Trophoblast cell (in vitro differentiated cells and primary cell): ENCODE results near the gene FXN.

Experiments used
- DNase-seq, 2 donors: peaks; one replicate each; pipeline ENCODE4 v3.0.0-alpha.2; 2016
- H2AFZ ChIP-seq: 2 replicates; pipeline ENCODE4 v1.6.1; 2013; ENCODE audit warnings: low read length, moderate library complexity, mild to moderate bottlenecking; ENCODE audit not compliant: insufficient read depth, poor library complexity
- H2AK5ac ChIP-seq: 2 replicates; pipeline ENCODE4 v1.6.1; 2013; ENCODE audit warnings: mild to moderate bottlenecking, low read length
- H2BK120ac ChIP-seq: 2 replicates; pipeline ENCODE4 v1.6.1; 2013; ENCODE audit warnings: low read length, mild to moderate bottlenecking, moderate library complexity; ENCODE audit not compliant: insufficient read depth, poor library complexity
- H2BK12ac ChIP-seq: 2 replicates; pipeline ENCODE4 v1.6.1; 2013; ENCODE audit warnings: mild to moderate bottlenecking, low read length, moderate library complexity
- H2BK5ac ChIP-seq: 2 replicates; pipeline ENCODE4 v1.6.1; 2013; ENCODE audit warnings: low read length, low read depth, moderate library complexity, mild to moderate bottlenecking; ENCODE audit not compliant: poor library complexity
- H3K14ac ChIP-seq: 2 replicates; pipeline ENCODE4 v1.6.1; 2013; ENCODE audit warnings: mild to moderate bottlenecking, low read length
- H3K18ac ChIP-seq: 2 replicates; pipeline ENCODE4 v1.6.1; 2013; ENCODE audit warnings: mild to moderate bottlenecking, low read length
- H3K23ac ChIP-seq: 2 replicates; pipeline ENCODE4 v1.6.1; 2013; ENCODE audit warnings: low read length
- H3K27ac ChIP-seq: 2 replicates; pipeline ENCODE4 v1.5.1; 2013; ENCODE audit warnings: low read depth, mild to moderate bottlenecking, inconsistent platforms, low read length, moderate library complexity
- H3K27me3 ChIP-seq: 2 replicates; pipeline ENCODE4 v1.6.1; 2013; ENCODE audit warnings: inconsistent platforms, mild to moderate bottlenecking, low read length, moderate library complexity; ENCODE audit not compliant: insufficient read depth
- H3K36me3 ChIP-seq, 2 experiments: 1 replicate in 1 of 2; 2 replicates in 1 of 2; pipeline ENCODE4 v1.6.1; 2013; ENCODE audit warnings: low read length in 2 of 2, mild to moderate bottlenecking in 2 of 2, moderate library complexity in 1 of 2; ENCODE audit not compliant: insufficient read depth in 2 of 2, control insufficient read depth in 1 of 2
- H3K4ac ChIP-seq: 2 replicates; pipeline ENCODE4 v1.6.1; 2013; ENCODE audit warnings: low read depth, mild to moderate bottlenecking, low read length, moderate library complexity
- H3K4me1 ChIP-seq, 2 experiments: 1 replicate in 1 of 2; 2 replicates in 1 of 2; pipeline ENCODE4 v1.6.1; 2013; ENCODE audit warnings: low read length in 2 of 2, mild to moderate bottlenecking in 2 of 2, moderate library complexity in 1 of 2; ENCODE audit not compliant: insufficient read depth in 2 of 2, control insufficient read depth in 1 of 2
- H3K4me2 ChIP-seq: 2 replicates; pipeline ENCODE4 v1.6.1; 2013; ENCODE audit warnings: inconsistent platforms, mild to moderate bottlenecking, low read length, moderate library complexity
- H3K4me3 ChIP-seq: 2 replicates; pipeline ENCODE4 v1.5.1; 2013; ENCODE audit warnings: mild to moderate bottlenecking, low read depth, low read length, inconsistent platforms
- H3K79me1 ChIP-seq: one replicate; pipeline ENCODE4 v1.6.1; 2013; ENCODE audit warnings: low read length
- H3K79me2 ChIP-seq: 2 replicates; pipeline ENCODE4 v1.6.1; 2013; ENCODE audit warnings: low read length, mild to moderate bottlenecking; ENCODE audit not compliant: control insufficient read depth, insufficient read depth, poor library complexity
- H3K9ac ChIP-seq: 2 replicates; pipeline ENCODE4 v1.6.1; 2013; ENCODE audit warnings: mild to moderate bottlenecking, low read length
- H3K9me3 ChIP-seq: 2 replicates; pipeline ENCODE4 v1.6.1; 2013; ENCODE audit warnings: low read depth, mild to moderate bottlenecking, control low read depth, inconsistent platforms, low read length; ENCODE audit not compliant: insufficient read depth
- H4K12ac ChIP-seq: 2 replicates; pipeline ENCODE4 v1.6.1; 2013; ENCODE audit warnings: low read depth, mild to moderate bottlenecking, low read length, moderate library complexity
- H4K8ac ChIP-seq: 2 replicates; pipeline ENCODE4 v1.6.1; 2013; ENCODE audit warnings: low read depth, mild to moderate bottlenecking, low read length, moderate library complexity
- H4K91ac ChIP-seq: one replicate; pipeline ENCODE4 v1.6.1; 2013; ENCODE audit warnings: low read depth, mild to moderate bottlenecking, low read length, moderate library complexity
- WGBS: extraction: QIAGEN DNeasy Blood & Tissue Kit; methylation state at CpG from one replicate; pipeline ENCODE4 v1.1.7; 2013; ENCODE audit warnings: missing lambda C conversion rate; ENCODE audit not compliant: insufficient read length, insufficient coverage; ENCODE audit errors: extremely low coverage; 5-methylcytosine and 5-hydroxymethylcytosine counted together

Gene FXN

DNA sequence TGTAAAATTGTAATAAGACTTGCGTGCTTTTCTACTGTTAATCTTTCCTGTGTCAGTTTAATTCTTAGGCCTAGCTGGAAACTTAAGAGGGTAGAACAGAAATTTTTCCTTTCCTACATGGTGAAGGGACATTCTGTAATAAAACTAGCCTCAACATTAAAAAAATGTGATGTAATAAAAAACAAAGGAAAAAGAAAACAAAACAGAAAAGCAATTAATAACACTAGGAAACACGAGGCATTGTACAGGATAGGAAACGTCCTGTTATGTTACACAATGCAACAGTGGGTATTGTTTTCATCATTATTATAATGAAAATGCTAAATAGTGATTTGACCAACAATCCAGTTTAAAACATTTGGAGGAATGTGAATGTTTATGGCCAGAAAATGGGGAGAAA, 47.8 kb downstream of the FXN start:
- no peaks in the 10 kb centered on the region for H3K79me1 ChIP-seq
- no peaks in the 10 kb centered on the region for H3K4me1 ChIP-seq
- no peak overlapping the region for H2BK120ac ChIP-seq
- H3K27ac ChIP-seq, result no peak overlapping the region
- H3K4ac ChIP-seq, result no peak overlapping the region
- no peak overlapping the region for H4K91ac ChIP-seq
- H3K23ac ChIP-seq, result no peak overlapping the region
- no CpG with 5 or more reads among the region's 3 CpGs for WGBS
- no peaks in the 10 kb centered on the region for H3K79me2 ChIP-seq
- no peak overlapping the region for H3K4me2 ChIP-seq
- H2AFZ ChIP-seq, result no peak overlapping the region
- H3K14ac ChIP-seq, result no peak overlapping the region
- no peaks in the 10 kb centered on the region for H3K9me3 ChIP-seq
- H2AK5ac ChIP-seq, result no peak overlapping the region
- H3K27me3 ChIP-seq, result no peaks in the 10 kb centered on the region
- H3K4me3 ChIP-seq, result no peak overlapping the region
- H4K12ac ChIP-seq, result no peak overlapping the region
- no peak overlapping the region for H3K18ac ChIP-seq
- H2BK5ac ChIP-seq, result no peak overlapping the region
- H4K8ac ChIP-seq, result no peak overlapping the region
- no peak overlapping the region for H3K9ac ChIP-seq
- H2BK12ac ChIP-seq, result no peak overlapping the region
- DNase-seq, result no peak
- H3K36me3 ChIP-seq, result no peaks in the 10 kb centered on the region

DNA sequence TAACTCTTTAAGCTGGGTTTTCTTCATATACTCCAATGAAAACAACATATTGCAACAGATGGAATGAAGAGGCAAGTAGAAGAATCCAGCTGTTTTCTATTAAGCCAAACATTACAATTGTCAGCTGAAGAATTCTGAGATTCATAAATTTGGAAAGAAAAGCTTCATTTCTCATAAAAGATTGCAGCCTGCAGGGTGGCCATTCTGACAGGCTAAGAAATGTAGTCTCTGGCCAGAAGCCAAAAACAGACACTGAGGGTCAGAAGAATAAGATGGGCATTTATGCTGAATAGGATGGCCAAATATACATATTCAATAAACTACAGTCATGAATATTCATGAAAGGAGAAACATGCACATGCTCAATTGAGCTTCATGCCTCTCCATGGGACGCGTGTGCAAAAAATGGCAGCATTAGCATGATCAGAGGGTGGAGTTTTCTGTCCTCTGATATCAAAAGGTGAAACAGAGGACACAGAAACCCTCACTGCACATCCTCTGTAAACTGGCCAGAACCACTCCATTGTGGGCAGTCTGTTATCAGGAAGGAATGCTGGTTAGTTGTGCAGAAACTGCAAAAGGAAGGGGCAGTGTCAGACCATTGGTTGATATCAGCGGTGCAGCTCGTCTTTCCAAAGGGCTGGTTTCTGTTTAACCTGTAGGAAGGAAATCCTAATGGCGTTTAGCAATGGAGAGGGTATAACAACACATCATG, 50.2 kb downstream of the FXN start:
- H3K18ac ChIP-seq, result no peak overlapping the region
- H3K4me1 ChIP-seq, result peaks cover 2 to 7% of the 10 kb centered on the region in 2 experiments
- H3K79me2 ChIP-seq, result no peaks in the 10 kb centered on the region
- H2BK120ac ChIP-seq, result no peak overlapping the region
- no peak overlapping the region for H3K14ac ChIP-seq
- H2BK5ac ChIP-seq, result no peak overlapping the region
- H2BK12ac ChIP-seq, result no peak overlapping the region
- H3K9me3 ChIP-seq, result no peaks in the 10 kb centered on the region
- no peak for DNase-seq
- no peak overlapping the region for H4K91ac ChIP-seq
- H3K4me2 ChIP-seq, result no peak overlapping the region
- no peaks in the 10 kb centered on the region for H3K79me1 ChIP-seq
- no peaks in the 10 kb centered on the region for H3K27me3 ChIP-seq
- H3K23ac ChIP-seq, result no peak overlapping the region
- H3K27ac ChIP-seq, result no peak overlapping the region
- no peak overlapping the region for H3K4ac ChIP-seq
- no peak overlapping the region for H2AK5ac ChIP-seq
- H3K36me3 ChIP-seq, result no peaks in the 10 kb centered on the region
- H4K12ac ChIP-seq, result no peak overlapping the region
- H3K4me3 ChIP-seq, result no peak overlapping the region
- WGBS, result no CpG with 5 or more reads among the region's 5 CpGs
- no peak overlapping the region for H3K9ac ChIP-seq
- no peak overlapping the region for H2AFZ ChIP-seq
- H4K8ac ChIP-seq, result no peak overlapping the region

DNA sequence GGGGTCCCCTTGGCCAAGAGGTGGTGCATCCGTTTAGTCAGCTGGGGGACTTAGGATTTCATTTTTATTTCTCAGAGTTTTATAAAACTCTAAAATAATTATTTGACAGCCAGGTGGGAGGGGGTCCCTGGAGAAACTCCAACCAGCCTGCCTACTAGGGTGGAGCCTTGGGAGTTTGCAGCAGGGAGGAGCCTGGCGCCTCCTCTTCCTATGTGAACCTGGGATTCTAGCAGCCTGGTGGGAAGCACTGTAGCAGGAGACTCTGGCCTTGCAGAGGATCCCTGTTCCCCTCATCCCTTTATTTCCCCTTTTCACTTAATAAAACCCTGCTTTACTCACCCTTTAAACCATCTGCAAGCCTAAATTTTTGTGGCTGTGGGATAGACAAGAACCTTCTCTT, 50.8 kb downstream of the FXN start:
- Histone ChIP-seq H2AFZ (no peak overlapping the region), H3K79me1 (no peaks in the 10 kb centered on the region), H4K91ac (no peak overlapping the region), H2BK12ac (no peak overlapping the region), H2BK5ac (no peak overlapping the region), H3K4ac (no peak overlapping the region), H3K4me1 (peaks cover 2 to 7% of the 10 kb centered on the region in 2 experiments), H3K79me2 (no peaks in the 10 kb centered on the region), H3K14ac (no peak overlapping the region), H3K4me3 (no peak overlapping the region), H3K27ac (no peak overlapping the region), H2BK120ac (no peak overlapping the region), H3K18ac (no peak overlapping the region), H3K36me3 (no peaks in the 10 kb centered on the region), H3K4me2 (no peak overlapping the region), H3K9ac (no peak overlapping the region), H3K27me3 (no peaks in the 10 kb centered on the region), H4K12ac (no peak overlapping the region), H2AK5ac (no peak overlapping the region), H3K23ac (no peak overlapping the region), H4K8ac (no peak overlapping the region), H3K9me3 (no peaks in the 10 kb centered on the region)
- WGBS, result no CpG with 5 or more reads among the region's 2 CpGs
- DNase-seq, result no peak

DNA sequence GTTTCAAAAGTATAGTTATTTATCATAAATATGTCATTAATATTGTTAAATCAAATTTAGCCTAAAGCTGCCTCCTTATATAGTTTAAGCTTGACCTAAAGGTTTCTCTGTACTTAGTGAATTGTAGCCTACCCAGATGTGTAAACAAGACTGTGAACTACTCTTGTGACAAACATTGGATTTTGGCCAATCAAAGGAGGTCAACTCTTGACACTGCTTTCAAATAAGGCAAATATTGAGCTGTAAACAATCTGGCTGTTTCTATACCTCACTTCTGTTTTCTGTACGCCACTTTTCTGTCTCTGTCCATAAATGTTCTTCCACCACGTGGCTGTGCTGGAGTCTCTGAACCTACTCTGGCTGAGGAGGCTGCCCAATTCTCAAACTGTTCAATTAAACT, 51.2 kb downstream of the FXN start:
- H3K4me2 ChIP-seq, result no peak overlapping the region
- H3K4me3 ChIP-seq, result no peak overlapping the region
- DNase-seq, result no peak
- no peaks in the 10 kb centered on the region for H3K27me3 ChIP-seq
- no peak overlapping the region for H3K23ac ChIP-seq
- H3K27ac ChIP-seq, result no peak overlapping the region
- H3K18ac ChIP-seq, result no peak overlapping the region
- no peak overlapping the region for H2BK5ac ChIP-seq
- no peak overlapping the region for H3K14ac ChIP-seq
- no peaks in the 10 kb centered on the region for H3K79me1 ChIP-seq
- H4K91ac ChIP-seq, result no peak overlapping the region
- H3K4ac ChIP-seq, result no peak overlapping the region
- no peaks in the 10 kb centered on the region for H3K9me3 ChIP-seq
- H4K12ac ChIP-seq, result no peak overlapping the region
- no peak overlapping the region for H2BK12ac ChIP-seq
- no peak overlapping the region for H2AFZ ChIP-seq
- H2BK120ac ChIP-seq, result peak overlapping the region; percentile 13
- H2AK5ac ChIP-seq, result no peak overlapping the region
- H3K4me1 ChIP-seq, result peaks cover 2 to 7% of the 10 kb centered on the region in 2 experiments
- H4K8ac ChIP-seq, result no peak overlapping the region
- WGBS, result no CpG with 5 or more reads among the region's 2 CpGs
- H3K9ac ChIP-seq, result no peak overlapping the region
- no peaks in the 10 kb centered on the region for H3K36me3 ChIP-seq
- no peaks in the 10 kb centered on the region for H3K79me2 ChIP-seq
